ENCODE results near the gene MDK. TPM values are rescaled to one million over a fixed set of nuclear protein-coding genes. Genes with fewer than 3 reads are reported as not detected.

The MDK gene
- total and polyA plus RNA-seq, 2 of the 13 experiments (the other 11 are each of a cell fraction or from before 2014, with no cell fraction given): 312 to 407 TPM

- TF ChIP-seq DMTF1 (CRISPR knock-in tag; IDR thresholded peaks at IDR 0.05) (no peak), FOXK1 (CRISPR knock-in tag; IDR thresholded peaks at IDR 0.05; ENCODE audit: borderline replicate concordance, low read depth) (peak; percentile 9; the same call in 1 of the 2 replicates), ZMAT3 (CRISPR knock-in tag; conservative IDR thresholded peaks at IDR 0.05) (0 out of 2 replicates have a peak, but pooled peaks have one; percentile 32), STAT5B (CRISPR knock-in tag; IDR thresholded peaks at IDR 0.05) (no peak), STAT6 (CRISPR knock-in tag; IDR thresholded peaks at IDR 0.05; ENCODE audit: borderline replicate concordance) (no peak), SIX1 (CRISPR knock-in tag; IDR thresholded peaks at IDR 0.05; ENCODE audit: borderline replicate concordance) (no peak), ZNF788 (CRISPR knock-in tag; IDR thresholded peaks at IDR 0.05; ENCODE audit: borderline replicate concordance) (peak; percentile 13; the same call in 1 of the 2 replicates), ZNF225 (CRISPR knock-in tag; IDR thresholded peaks at IDR 0.05) (0 out of 2 replicates have a peak, but pooled peaks have one; percentile 38), HDAC1 (CRISPR knock-in tag; IDR thresholded peaks at IDR 0.05) (peak; percentile 46), ZNF687 (CRISPR knock-in tag; IDR thresholded peaks at IDR 0.05) (peak; percentile 74), HDAC2 (CRISPR knock-in tag; IDR thresholded peaks at IDR 0.05) (no peak; the same call in 1 of the 2 replicates), RFXAP (CRISPR knock-in tag; IDR thresholded peaks at IDR 0.05; ENCODE audit: borderline replicate concordance) (0 out of 2 replicates have a peak, but pooled peaks have one; percentile 51), ZNF598 (CRISPR knock-in tag; IDR thresholded peaks at IDR 0.05; ENCODE audit: borderline replicate concordance) (no peak), AGO1 (IDR thresholded peaks at IDR 0.05; ENCODE audit: low read depth, low read length, poor library complexity, severe bottlenecking) (no peak), ISX (CRISPR knock-in tag; conservative IDR thresholded peaks at IDR 0.05) (no peak), USF2 (IDR thresholded peaks at IDR 0.05; ENCODE audit: low read depth, low read length) (no peak), USF2 (CRISPR knock-in tag; IDR thresholded peaks at IDR 0.05; ENCODE audit: borderline replicate concordance) (no peak)
These were observed 563 bp downstream of the MDK start (continued) for GRCh38 chr11:46381819-46382645.

All from HepG2 (cell line).